HG02973 (cell line): ENCODE results near the gene TCF12.

Experiments
- ATAC-seq: cut with Tn5 transposase; IDR thresholded peaks from one replicate; pipeline ENCODE4 v1.9.1; 2021; ENCODE audit warnings: moderate library complexity; ENCODE audit not compliant: unreplicated experiment

Gene TCF12

DNA sequence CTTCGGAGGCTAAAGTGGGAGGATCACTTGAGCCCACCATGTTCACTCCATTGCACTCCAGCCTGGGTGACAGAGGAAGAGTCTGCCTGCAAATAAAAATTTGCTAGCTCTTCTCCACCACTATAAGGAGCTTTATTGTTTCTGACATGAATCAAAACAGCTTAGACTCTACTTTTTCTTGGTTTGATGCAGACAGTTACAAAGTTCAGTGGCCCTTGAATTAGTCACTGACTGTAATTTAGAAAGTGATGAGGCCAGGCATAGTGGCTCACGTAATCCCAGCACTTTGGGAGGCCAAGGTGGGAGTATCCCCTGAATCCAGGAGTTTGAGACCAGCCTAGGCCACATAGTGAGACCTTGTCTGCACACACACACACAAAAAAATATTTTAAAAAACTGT, 285.5 kb downstream of the TCF12 start:
- ATAC-seq = no peak

DNA sequence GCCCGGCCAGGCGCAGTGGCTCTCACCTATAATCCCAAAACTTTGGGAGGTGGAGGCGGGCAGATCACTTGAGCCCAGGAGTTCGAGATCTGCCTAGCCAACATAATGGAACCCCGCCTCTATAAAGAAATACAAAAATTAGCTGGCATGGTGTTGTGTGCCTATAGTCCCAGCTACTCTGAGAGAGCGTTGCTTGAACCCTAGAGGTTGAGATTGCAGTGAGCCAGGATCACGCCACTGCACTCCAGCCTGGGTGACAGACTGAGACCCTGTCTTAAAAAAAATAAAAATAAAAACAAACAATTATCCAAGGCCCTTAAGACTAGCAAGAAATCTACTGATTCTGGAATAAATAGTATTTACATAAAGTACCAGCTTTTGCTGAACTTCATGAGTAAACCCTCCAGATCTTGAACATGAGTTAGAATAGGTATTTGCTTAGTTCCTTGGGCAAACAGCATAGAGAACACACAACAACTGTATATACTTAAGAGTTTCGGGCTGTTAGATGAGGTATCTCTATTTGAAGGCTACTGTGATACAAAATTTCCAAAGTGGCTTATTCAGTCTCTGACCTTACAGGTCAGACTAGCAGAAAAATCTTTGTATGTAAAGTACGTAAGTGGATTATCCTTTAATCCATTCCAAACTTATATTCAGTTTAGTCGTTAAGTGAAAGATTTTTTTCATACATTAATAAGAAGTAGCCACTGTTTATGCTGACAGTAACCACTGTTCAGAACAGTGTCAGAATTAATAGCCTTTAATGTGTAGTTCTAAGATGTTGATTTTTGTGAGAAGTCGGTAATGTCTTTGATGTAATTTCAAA, 286.8 kb downstream of the TCF12 start:
- ATAC-seq = no peak

DNA sequence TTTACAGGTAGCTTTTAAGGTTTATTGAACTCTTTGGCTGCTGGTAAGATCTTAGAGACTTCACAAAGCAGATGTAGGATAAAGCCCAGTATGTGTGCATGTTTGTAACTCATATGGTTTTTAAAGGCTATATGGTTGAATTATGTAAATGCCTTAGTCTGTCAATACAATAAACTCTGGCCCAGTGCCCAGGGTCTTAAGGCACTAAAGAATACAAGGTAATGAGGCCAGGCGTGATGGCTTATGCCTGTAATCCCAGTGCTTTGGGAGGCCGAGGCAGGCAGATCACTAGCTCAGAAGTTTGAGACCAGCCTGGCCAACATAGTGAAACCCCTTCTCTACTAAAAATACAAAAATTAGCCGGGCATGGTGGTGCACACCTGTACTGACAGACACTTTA, 287.6 kb downstream of the TCF12 start:
- ATAC-seq = no peak

DNA sequence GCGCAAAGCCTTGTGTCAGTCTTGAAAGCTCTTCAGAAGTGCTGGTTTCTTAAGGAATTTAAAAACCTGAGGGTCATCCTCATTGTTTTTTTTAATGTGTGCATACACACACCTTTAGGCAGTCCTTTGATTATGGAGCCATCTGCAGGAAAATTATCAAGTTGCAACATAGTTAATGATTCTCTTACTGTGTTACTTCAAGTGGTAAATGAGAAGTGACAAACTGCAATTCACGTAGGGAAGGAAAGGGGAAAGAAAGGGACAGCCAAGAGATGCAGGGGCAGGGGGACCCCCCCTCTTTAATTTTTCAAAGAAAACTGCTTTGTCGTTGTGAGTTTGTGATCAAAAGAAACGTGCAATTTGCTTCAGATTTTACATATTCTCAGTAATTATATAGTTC, 295.4 kb downstream of the TCF12 start:
- no peak for ATAC-seq

DNA sequence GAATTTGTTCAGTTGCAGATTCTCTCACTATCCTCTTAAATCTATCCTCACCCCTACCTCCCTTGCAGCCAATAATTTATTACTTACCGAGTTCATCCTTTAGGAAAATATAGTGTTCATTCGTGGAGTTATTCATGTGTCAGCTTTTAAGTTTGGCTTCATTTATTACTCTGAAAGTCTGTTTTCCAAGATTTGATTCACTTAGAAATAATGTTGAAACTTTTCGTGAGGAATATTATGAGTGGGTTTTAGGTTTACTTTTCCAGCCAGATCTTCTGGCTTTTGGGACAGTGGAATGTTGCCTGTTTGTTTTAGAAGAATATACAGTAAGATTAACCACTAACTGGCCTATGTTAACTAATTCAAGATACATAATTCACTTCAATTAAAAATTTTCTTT, 296.9 kb downstream of the TCF12 start:
- no peak for ATAC-seq

DNA sequence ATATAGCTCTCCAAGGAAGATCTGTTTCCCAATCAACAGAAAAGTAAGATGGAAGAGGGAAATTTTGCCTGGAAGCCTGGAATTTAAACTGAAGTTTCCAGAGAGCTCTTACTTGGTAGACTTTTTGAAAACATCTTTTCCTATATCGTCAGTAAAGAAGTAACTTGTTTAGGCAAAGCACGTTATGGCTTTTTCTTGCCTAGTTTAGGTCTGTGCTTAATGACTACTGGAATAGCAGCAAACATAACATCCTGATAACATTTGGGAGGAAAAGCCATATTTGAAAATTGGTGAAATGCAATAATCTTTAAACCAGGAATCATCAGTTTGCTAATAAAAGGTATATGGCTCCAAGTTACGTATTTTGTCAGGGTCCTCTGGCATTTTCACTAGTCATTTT, 297.4 kb downstream of the TCF12 start:
- ATAC-seq = no peak

DNA sequence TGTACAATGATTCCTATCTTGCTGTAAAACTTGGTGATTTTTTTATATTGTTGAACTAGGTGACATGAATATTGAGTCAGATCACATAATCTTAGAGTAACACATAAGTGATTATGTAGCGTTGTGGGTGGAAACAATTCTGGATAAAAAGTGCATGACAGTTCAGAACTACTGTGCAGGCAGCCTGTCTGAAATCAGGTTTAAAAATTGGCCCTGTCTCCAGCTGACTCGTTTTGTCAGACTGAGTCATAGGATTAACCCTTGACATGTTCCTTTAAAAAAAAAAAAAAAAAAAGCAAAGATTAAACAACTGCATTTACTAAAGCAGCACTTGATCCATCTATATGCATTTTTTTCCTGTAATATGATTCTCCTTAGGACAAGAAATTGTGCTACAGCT, 297.8 kb downstream of the TCF12 start:
- ATAC-seq = no peak

DNA sequence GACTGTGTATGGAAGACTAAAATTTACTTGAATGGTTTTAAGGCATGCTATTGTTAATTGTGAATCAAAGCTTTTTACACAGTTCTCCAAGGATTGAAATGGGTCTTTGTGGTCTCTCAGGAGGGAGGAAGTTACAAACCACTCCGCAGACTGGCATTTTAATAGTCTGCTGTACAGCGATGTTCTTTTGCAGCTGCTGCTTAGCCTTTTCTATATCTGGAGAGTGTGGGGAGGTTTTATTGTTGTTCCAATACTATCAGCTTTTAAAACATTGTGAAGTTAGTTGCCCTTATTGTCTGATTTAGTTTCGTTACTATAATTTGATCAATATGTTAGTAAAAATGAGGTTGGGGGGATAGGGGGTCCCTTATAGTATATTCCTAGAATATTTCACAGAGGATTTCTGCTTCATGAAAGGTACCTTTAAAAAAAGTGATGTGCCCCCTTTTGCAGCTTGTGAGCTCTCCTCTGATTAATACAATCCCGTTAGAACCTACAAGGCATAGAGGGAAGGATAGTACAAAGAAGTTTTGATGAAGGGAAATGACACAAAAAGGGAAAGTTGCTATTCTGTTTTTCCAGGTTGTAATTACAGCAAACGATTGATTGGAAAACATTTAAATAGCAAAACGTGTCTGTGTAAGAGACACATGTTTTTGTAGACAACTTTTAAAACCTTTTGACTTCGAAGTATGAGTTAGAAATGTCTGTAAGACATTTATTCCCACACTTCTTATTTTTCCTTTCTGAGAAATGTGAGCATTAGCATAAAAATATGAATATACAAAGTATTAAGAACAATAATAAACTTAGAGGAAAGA, 299.5 kb downstream of the TCF12 start:
- ATAC-seq = no peak

DNA sequence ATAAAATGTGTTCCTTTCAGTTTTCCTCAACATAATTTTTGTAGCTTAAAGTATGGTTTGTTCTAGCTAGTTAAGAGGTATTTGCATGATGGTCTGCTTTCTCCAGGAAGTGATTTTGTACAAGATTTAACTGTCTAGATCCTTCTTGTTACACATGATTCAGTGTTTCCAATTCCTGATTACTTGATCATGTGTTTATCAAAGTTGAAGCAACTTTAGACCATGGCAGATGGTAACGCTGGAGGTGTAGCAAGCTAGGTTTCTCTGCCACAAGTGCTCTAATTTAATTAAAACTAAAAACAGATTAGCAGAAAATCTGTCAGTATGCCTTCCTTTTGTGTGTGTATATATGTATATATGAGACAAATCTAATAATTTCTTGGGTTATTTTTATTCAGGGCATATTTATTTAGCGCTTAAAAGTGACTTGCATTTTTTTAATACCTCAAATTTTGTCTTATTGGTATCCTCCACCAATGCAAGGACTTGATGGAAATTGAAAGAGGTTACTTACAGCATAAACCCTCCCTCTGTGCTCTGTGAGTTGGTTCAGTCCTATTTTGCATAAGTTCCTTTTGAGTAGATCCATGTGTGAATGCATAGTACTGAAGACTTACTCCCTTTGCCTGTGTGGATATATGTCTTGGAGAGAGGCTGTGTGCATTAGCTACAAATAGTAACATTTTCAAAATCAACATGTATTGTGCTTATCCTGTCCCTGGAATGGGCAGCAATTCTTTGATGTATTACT, 300.6 kb downstream of the TCF12 start:
- ATAC-seq = no peak

DNA sequence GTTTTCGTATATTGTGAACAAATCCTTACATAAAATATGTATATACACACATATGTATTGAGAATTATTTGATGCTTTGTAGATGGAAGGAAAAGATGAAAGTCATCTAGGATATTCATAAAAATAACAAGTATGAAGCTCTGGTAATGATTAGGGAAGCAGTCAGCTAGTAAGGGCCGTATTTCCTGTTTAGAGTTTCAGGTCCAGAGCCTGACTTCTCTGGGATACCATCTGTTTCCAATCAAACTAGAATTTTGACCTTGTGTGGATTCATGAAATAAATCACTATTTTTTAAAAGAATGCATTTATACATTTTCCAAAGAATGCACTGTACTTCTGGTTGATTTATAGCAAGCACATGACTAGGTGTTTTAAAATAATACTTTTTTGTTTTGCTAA, 301.8 kb downstream of the TCF12 start:
- no peak for ATAC-seq

DNA sequence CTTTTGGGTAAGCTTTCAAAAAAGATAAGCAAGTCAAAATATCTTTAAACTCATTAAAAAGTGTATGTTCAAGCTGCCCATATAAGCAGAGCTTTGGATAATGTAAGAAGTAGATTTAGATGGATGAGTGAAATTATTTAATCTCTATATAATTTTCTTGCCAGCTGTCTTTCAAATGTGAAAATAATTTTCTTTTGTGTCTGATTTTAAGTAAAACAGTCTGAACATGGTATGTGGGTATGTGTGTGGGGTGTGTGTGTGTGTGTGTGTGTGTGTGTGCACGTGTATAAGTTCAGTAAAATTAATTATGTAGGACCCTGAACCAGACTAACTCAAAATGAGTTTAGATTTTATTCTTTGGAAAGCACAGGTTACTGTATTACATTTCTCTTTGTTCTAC, 302.7 kb downstream of the TCF12 start:
- no peak for ATAC-seq

DNA sequence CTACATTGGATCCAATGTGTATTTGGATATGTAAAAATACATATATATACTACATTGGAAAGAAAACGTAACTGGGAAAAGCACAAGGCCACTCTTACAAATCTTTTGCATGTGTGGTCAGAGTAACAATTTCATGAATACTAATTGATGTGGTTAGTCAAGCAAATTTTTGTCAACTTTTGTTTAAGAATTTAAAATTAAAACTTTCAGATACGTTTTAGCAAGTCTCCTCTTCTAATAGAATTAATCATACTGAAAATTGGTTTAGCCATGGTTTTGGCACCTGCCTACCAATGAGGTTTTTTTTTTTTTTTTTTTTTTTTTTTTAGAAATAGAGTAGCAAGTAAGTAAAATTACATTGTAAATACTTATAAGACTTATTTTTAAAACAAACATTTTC, 304.9 kb downstream of the TCF12 start:
- no peak for ATAC-seq

DNA sequence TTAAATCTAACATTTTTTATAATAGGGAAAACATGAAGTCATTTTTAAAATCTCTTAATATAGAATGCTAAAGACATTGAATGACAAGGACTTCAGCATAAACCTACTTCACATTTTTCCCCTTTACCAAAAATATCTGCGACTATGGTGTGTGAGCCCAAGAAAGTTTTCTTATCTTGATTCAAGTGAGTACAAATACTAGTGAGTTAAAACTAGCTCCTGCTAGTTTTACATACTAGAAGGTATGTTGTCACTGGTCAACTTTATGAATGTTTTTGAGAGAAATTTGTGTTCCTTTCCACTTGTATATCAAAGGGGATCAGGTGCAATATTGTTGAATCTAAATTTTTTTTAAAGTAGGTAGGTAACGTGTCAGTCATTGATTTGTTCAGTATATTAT, 305.4 kb downstream of the TCF12 start:
- no peak for ATAC-seq

DNA sequence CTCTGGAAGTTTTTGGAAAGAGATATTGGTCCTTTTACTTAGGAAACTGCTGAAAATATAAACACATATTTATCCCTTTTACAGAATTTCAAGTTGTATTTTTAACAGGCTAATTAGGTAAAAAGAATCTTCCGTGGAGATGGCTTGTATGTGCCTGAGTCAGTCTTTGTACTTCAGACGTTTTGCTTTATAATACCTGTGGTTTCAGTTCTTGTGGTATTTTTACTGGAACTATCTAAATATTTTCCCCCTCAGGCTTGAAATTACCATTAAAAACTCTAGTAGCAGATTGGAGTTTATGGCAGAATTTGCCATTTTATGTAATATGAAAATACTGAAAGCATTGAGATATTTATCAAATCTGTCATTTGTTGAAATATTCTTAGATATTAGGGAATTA, 306.2 kb downstream of the TCF12 start:
- ATAC-seq = no peak

DNA sequence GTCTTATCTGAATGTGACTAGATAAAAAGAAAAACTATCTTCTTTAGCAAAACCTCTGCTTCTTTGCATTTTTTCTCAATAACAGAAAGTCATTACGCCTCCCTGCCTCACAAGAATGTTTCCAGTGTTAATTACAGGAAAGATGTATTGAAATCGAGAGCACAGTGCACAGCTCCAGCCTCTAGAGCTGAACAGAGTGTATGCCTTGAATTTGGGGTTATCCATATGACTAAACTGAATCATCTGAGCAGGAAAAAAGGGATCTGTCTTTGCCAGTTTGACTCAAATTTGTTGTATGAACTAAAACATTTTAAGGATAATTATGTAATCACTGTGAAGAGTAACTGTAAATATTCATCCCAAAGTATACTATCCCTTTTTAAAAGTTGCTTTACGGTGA, 308.7 kb downstream of the TCF12 start:
- no peak for ATAC-seq

DNA sequence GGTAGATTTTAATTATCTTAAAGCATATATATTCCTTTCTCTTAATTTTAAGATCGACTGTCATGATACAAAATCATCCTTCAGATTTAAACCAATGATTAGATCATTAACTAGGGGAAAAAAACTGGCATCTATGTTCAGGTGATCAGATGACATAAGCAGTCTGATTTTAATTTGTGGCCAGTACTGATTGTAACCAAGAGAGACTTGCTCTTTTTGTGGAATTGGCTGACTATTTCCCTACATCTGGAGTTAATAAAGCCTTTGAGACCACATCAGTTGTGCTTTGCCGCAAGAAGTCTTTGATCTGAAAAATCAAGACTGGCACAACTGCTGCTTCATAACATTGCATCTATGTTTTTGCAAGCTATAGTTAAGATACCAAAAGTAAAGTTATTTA, 309.5 kb downstream of the TCF12 start:
- ATAC-seq = no peak

DNA sequence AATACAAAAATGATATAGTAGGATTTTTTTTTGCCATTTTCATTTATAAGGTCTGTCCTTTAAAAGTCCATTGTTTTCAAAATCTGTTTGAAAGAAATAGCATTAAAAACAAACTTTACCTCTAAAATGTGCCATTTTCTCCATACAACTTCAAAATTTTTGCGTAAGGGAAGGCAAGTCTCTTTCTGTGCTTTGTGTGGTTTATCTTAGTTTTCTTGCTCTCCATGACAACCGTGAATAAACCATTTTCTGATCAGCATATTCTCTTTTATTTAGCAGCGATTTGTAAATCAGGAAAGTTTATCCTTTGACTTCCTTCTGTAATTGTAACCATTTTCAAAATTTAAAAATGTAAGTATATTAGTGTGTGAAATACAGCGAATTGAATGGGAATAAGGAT, 310.0 kb downstream of the TCF12 start:
- ATAC-seq = no peak

DNA sequence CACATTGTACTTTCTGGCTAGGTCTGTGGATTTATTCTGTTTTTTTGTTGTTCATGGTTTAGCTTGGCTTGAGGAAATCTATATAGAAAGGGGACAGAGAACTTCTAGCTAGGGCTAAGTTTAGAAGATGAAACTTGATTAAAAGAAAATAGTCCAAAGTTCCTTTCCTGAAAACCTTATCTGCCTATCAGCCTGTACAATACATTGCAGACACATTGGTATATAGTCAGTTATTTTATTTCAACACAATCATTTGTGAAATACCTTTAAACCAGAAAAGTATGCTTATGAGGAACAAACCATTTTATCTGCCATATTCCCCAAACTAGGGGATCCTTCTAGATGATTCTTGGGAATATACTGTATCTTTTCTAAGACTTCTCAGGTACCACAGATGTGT, 310.6 kb downstream of the TCF12 start:
- no peak for ATAC-seq

DNA sequence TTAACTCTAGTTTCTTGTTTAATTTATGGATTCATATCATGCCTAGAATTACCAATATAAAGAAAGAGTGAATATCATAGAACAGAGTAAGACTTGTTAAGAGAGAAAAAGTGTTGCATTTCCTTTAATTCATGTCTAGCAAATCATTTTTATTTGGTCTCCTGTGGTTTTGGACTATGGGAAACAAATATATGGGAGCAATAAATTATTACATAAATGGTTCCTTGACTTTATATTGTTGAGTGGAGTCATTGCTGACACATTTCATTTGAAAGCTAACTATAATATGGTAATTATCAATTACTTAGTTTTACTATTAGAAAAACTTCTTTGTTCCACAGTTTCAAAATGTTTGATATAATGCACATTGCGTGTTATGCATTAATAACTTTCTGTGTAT, 313.1 kb downstream of the TCF12 start:
- no peak for ATAC-seq

DNA sequence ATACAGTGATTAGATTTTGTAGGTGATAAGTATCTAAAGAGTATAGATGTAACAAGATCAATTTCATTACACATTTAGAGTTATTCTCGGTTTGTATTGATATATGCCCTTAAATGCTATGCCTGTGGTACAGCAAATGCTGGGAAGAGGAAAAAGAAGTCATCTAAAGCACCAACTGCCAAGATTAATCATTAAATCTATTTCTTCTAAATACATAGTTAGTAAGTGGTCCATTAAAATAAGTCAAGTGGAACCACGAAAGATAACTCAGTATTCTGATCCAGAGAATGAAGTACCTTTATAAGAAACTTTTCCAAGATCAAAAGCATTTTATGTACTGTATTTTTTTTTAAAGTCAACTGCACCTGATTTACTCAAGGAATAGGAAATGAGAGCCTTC, 315.7 kb downstream of the TCF12 start:
- ATAC-seq = no peak

DNA sequence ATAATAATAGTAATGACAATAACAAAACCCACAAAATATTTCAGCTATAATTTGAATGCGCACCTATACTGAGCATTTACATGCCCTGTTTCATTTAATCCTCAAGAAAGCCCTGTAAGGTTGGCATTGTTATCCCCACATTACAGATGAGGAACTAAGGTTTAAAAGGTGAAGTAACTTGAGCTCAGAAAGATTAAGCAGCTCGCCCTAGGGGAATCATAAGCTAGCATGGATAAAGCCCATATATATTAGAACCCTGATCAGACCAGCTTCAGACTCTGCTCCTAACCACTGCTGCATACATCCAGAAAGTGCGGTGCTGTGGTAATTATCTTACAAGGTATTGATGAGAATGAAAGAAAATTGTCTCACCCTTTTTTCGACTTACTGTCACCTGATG, 316.7 kb downstream of the TCF12 start:
- ATAC-seq = no peak

DNA sequence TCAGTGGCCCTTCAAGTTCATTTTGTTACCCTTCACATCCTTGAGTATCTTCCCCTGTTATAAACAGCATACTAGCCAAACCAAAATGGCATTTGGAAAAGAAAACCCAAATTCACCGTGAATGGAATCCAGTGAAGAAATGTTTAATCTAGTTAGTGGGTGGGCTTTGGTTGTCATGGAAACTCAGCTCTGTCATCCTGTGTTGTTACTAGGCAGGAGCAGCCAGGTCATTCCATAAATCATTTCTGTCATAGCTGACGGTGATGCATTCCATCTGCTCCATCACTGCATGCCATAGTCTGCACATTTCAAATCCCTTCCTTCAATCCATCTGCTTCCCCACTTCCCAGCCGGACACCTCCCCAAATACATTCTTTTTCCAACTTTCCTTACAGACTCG, 317.4 kb downstream of the TCF12 start:
- no peak for ATAC-seq
